Naive thymus-derived CD4-positive, alpha-beta T cell (primary cell): ENCODE results near the gene IRX2. TPM values are rescaled to one million over a fixed set of nuclear protein-coding genes. Genes with fewer than 3 reads are reported as not detected.

ENCODE experiments used
- ATAC-seq: fragments of 150-1000 bp; cut with Tn5 transposase; 2 replicates; pipeline ENCODE4 v1.10.0; 2021; ENCODE audit warnings: mild to moderate bottlenecking, moderate library complexity
- CTCF ChIA-PET: fragments of 350-600 bp; sonication (Branson Sonifier 250); formaldehyde crosslinking; loops from one replicate; lab custom pipeline; 2021; ENCODE audit warnings: antibody characterized with exemption; lab: Charles Lee
- POLR2A ChIA-PET: fragments of 350-600 bp; sonication (Branson Sonifier 250); formaldehyde crosslinking; loops from one replicate; lab custom pipeline; 2021; ENCODE audit warnings: antibody characterized with exemption, inconsistent platforms; lab: Charles Lee
- DNase-seq, 9 donors: peaks; one replicate each; pipeline versions ENCODE4 v3.0.0 to v3.0.0-alpha.2; 2020 to 2022; ENCODE audit warnings: mixed read lengths in 1 of 9
- H3K27ac ChIP-seq: one replicate; pipeline ENCODE4 v1.7.0; 2013; ENCODE audit warnings: mild to moderate bottlenecking, low read depth, low read length, moderate library complexity
- H3K27me3 ChIP-seq, 2 donors: one replicate each; pipeline ENCODE4 v1.7.0; 2013; ENCODE audit warnings: low read length in 2 of 2, mild to moderate bottlenecking in 2 of 2, moderate library complexity in 2 of 2; ENCODE audit not compliant: control insufficient read depth in 2 of 2, insufficient read depth in 2 of 2
- H3K36me3 ChIP-seq, 3 experiments: 1 replicate in 2 of 3; 2 replicates in 1 of 3; pipeline ENCODE4 v1.7.0; 2013; ENCODE audit warnings: low read length in 3 of 3, mild to moderate bottlenecking in 3 of 3, moderate library complexity in 1 of 3; ENCODE audit not compliant: insufficient read depth in 3 of 3, control insufficient read depth in 2 of 3
- H3K4me1 ChIP-seq, 2 donors: one replicate each; pipeline ENCODE4 v1.7.0; 2013; ENCODE audit warnings: low read length in 2 of 2, mild to moderate bottlenecking in 2 of 2, moderate library complexity in 1 of 2; ENCODE audit not compliant: control insufficient read depth in 2 of 2, insufficient read depth in 2 of 2
- H3K4me3 ChIP-seq: 2 replicates; pipeline ENCODE4 v1.7.0; 2013; ENCODE audit warnings: mild to moderate bottlenecking, low read length
- H3K9me3 ChIP-seq, 3 experiments: 1 replicate in 2 of 3; 2 replicates in 1 of 3; pipeline ENCODE4 v1.7.0; 2013; ENCODE audit warnings: low read length in 3 of 3; ENCODE audit not compliant: control insufficient read depth in 2 of 3
- H3K27ac Mint-ChIP-seq, 9 donors: one replicate each; pipeline ENCODE4 v1.8.0; 2020 to 2022; ENCODE audit warnings: mixed read lengths in 9 of 9, mild to moderate bottlenecking in 8 of 9, moderate library complexity in 5 of 9, inconsistent platforms in 2 of 9
- H3K27me3 Mint-ChIP-seq, 5 donors: one replicate each; pipeline ENCODE4 v1.8.0; 2021 to 2022; ENCODE audit warnings: mixed read lengths in 5 of 5, mild to moderate bottlenecking in 1 of 5
- H3K36me3 Mint-ChIP-seq, 5 donors: one replicate each; pipeline ENCODE4 v1.8.0; 2020 to 2022; ENCODE audit warnings: mixed read lengths in 5 of 5, mild to moderate bottlenecking in 3 of 5, inconsistent platforms in 1 of 5
- H3K4me1 Mint-ChIP-seq, 7 donors: one replicate each; pipeline ENCODE4 v1.8.0; 2020 to 2022; ENCODE audit warnings: mixed read lengths in 7 of 7, mild to moderate bottlenecking in 3 of 7, inconsistent platforms in 1 of 7
- H3K4me3 Mint-ChIP-seq, 10 donors: one replicate each; pipeline ENCODE4 v1.8.0; 2020 to 2022; ENCODE audit warnings: mild to moderate bottlenecking in 10 of 10, mixed read lengths in 10 of 10, moderate library complexity in 6 of 10, inconsistent platforms in 2 of 10
- H3K9me3 Mint-ChIP-seq, 11 donors: one replicate each; pipeline ENCODE4 v1.8.0; 2020 to 2022; ENCODE audit warnings: mixed read lengths in 11 of 11, mild to moderate bottlenecking in 4 of 11, inconsistent platforms in 1 of 11, moderate library complexity in 1 of 11
- intact Hi-C, 2 donors: fragments of 100-400 bp; cut with micrococcal nuclease; formaldehyde crosslinking; loops; one replicate each; pipeline ENCODE4 v1.15.1; 2023
- polyA plus RNA-seq, 2 donors: library from polyadenylated mRNA; unstranded; fragments of 300-500 nt; fragmentation: Illumina TruSeq; gene quantifications; one replicate each; pipeline ENCODE4 v1.2.3, GENCODE V29; 2021
- total RNA-seq, 6 experiments: library from RNA in 5 of 6; stranded (reverse) in 5 of 6; gene quantifications; 1 replicate in 5 of 6; 2 replicates in 1 of 6; pipeline ENCODE4 v1.2.3 and lab custom pipeline; 2021 to 2026

The IRX2 gene
- total and polyA plus RNA-seq, 7 experiments from 2014 or later: not detected

GRCh38 chr5:2738700-2739359 is 12.6 kb downstream of the IRX2 start:
- Mint-ChIP-seq H3K36me3 (no peaks in the 10 kb centered on the region), H3K4me1 (peaks cover 0 to 2% (median 0%) of the 10 kb centered on the region in 7 donors), H3K27ac (no peak overlapping the region), H3K27me3 (peaks cover 30 to 60% (median 51%) of the 10 kb centered on the region in 5 donors), H3K4me3 (peak overlapping the region in 1 of 10 donors; percentile 37), H3K9me3 (peaks cover 0 to 15% (median 0%) of the 10 kb centered on the region in 11 donors)
- DNase-seq: no peak
- intact Hi-C loops: no loop called here
- H3K4me3 ChIP-seq: no peak overlapping the region
- no peaks in the 10 kb centered on the region for H3K9me3 ChIP-seq
- ChIA-PET CTCF (no interaction called here), POLR2A (no interaction called here)
- H3K27me3 ChIP-seq: no peaks in the 10 kb centered on the region
- H3K36me3 ChIP-seq: no peaks in the 10 kb centered on the region
- H3K27ac ChIP-seq: no peak overlapping the region
- ATAC-seq: no peak
- H3K4me1 ChIP-seq: no peaks in the 10 kb centered on the region

GRCh38 chr5:2738156-2738699 is 13.2 kb downstream of the IRX2 start:
- Mint-ChIP-seq H3K27ac (no peak overlapping the region), H3K27me3 (peaks cover 29 to 56% (median 47%) of the 10 kb centered on the region in 5 donors), H3K36me3 (no peaks in the 10 kb centered on the region), H3K9me3 (peaks cover 0 to 12% (median 0%) of the 10 kb centered on the region in 11 donors), H3K4me3 (peak overlapping the region in 1 of 10 donors; percentile 37), H3K4me1 (no peaks in the 10 kb centered on the region)
- ChIA-PET POLR2A (no interaction called here), CTCF (no interaction called here)
- no peak overlapping the region for H3K4me3 ChIP-seq
- intact Hi-C loops: no loop called here
- no peaks in the 10 kb centered on the region for H3K36me3 ChIP-seq
- H3K27me3 ChIP-seq: no peaks in the 10 kb centered on the region
- DNase-seq (no peak), ATAC-seq (no peak)
- no peaks in the 10 kb centered on the region for H3K9me3 ChIP-seq
- H3K4me1 ChIP-seq: no peaks in the 10 kb centered on the region
- H3K27ac ChIP-seq: no peak overlapping the region

DNA sequence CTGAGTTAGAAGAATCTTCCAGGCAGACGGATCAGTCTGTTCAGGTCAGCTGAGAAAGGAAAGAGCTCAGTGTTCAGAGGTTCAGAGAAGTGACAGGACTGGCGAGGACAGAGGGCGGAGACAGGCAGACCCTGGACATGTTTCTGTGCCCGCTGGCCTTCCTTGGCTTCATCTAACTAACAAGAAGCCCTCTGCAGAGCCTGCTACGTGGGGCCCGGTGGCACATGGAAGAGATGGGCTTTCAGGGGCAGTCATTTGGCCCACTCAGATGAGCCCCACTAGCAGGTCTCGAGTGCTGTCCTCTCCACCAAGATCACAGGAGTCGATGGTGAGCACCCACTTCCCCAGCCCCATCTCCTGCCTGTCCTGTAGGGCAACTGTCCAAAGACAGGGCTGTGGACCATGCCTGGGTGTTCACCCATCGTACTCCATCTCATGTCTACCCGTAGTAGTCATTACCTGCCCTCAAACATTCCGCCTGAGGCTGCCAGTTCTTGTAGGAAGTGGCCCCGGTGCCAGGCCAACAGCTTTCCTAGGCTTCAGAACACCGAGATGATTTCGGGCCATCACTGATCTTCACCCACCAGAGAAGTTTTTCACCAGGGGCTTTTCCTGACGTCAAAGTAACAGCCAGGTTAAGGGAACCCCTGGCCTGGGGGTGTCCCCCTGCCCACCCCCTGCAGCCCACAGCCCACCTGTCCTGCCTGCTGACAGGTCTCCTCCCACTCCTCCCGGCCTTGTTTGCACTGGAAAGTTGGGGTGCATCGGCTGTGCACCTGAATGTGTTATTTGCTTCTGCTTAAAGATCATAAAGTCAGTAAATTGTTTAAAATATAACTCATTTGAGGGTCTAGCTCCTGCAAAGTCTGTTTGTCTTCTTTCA is 14.0 kb downstream of the IRX2 start:
- no peak overlapping the region for H3K27ac ChIP-seq
- Mint-ChIP-seq H3K9me3 (peaks cover 0 to 12% (median 0%) of the 10 kb centered on the region in 11 donors), H3K4me3 (peak overlapping the region in 1 of 10 donors; percentile 26), H3K27me3 (peaks cover 31 to 55% (median 48%) of the 10 kb centered on the region in 5 donors), H3K4me1 (no peaks in the 10 kb centered on the region), H3K36me3 (no peaks in the 10 kb centered on the region), H3K27ac (no peak overlapping the region)
- H3K27me3 ChIP-seq: no peaks in the 10 kb centered on the region
- intact Hi-C loops: no loop called here
- no peak for ATAC-seq
- H3K4me3 ChIP-seq: no peak overlapping the region
- H3K9me3 ChIP-seq: no peaks in the 10 kb centered on the region
- CTCF ChIA-PET: no interaction called here
- H3K36me3 ChIP-seq: no peaks in the 10 kb centered on the region
- POLR2A ChIA-PET: no interaction called here
- DNase-seq: no peak
- no peaks in the 10 kb centered on the region for H3K4me1 ChIP-seq

DNA sequence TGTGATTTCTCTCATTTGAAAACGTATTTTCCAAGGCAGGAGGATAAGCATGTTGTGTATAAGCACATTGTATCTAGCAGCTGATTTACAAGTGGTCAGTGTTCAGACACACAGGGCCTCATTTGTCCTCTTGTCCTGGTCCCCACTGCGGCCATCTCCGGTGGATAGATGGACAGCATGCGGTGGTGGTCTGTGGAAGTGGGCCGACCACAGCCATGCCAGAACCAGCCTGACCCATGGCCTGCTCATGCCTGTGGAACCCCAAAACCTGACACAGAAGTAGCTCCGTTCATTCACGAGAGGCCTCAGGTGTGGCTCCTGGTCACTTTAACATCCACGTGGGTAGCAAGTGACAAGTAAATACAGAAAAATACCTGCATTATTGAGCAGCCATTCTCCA is 14.6 kb downstream of the IRX2 start:
- H3K36me3 Mint-ChIP-seq: no peaks in the 10 kb centered on the region
- intact Hi-C loops: no loop called here
- CTCF ChIA-PET: no interaction called here
- peaks cover 0 to 12% (median 0%) of the 10 kb centered on the region in 11 donors for H3K9me3 Mint-ChIP-seq
- DNase-seq (no peak), ATAC-seq (no peak)
- Histone ChIP-seq H3K4me3 (no peak overlapping the region), H3K27ac (no peak overlapping the region), H3K9me3 (no peaks in the 10 kb centered on the region), H3K36me3 (no peaks in the 10 kb centered on the region), H3K27me3 (no peaks in the 10 kb centered on the region), H3K4me1 (no peaks in the 10 kb centered on the region)
- no peak overlapping the region for H3K27ac Mint-ChIP-seq
- peaks cover 30 to 54% (median 45%) of the 10 kb centered on the region in 5 donors for H3K27me3 Mint-ChIP-seq
- H3K4me3 Mint-ChIP-seq: peak overlapping the region in 1 of 10 donors; percentile 26
- no peaks in the 10 kb centered on the region for H3K4me1 Mint-ChIP-seq
- POLR2A ChIA-PET: no interaction called here

- H3K4me3 ChIP-seq: no peak overlapping the region
- H3K27ac ChIP-seq: no peak overlapping the region
- H3K9me3 ChIP-seq: no peaks in the 10 kb centered on the region
- no peaks in the 10 kb centered on the region for H3K36me3 ChIP-seq
- ChIA-PET POLR2A (no interaction called here), CTCF (no interaction called here)
- intact Hi-C loops: no loop called here
- DNase-seq: no peak
- Mint-ChIP-seq H3K36me3 (no peaks in the 10 kb centered on the region), H3K4me1 (no peaks in the 10 kb centered on the region), H3K9me3 (peaks cover 0 to 8% (median 0%) of the 10 kb centered on the region in 11 donors), H3K27ac (no peak overlapping the region), H3K27me3 (peaks cover 23 to 50% (median 36%) of the 10 kb centered on the region in 5 donors), H3K4me3 (no peak overlapping the region)
- H3K27me3 ChIP-seq: no peaks in the 10 kb centered on the region
- H3K4me1 ChIP-seq: no peaks in the 10 kb centered on the region
- ATAC-seq: no peak
These were observed 15.5 kb downstream of the IRX2 start for GRCh38 chr5:2735996-2736395.

DNA sequence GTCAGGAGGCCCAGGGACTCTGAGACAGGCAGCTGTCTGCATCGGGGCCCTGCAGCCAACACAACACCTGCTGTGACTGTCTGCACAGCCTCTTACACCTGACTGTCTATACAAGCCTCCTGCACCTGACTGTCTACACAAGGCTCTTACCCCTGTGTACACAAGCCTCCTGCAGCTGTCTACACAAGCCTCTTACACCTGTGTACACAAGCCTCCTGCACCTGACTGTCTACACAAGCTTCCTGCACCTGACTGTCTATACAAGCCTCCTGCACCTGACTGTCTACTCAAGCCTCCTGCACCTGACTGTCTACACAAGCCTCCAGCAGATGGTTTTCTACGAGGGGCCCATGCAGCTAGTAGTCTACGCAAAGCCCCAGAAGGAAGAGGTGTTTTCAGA is 18.6 kb downstream of the IRX2 start:
- no peak overlapping the region for H3K27ac Mint-ChIP-seq
- intact Hi-C loops: no loop called here
- ChIA-PET CTCF (no interaction called here), POLR2A (no interaction called here)
- H3K4me1 ChIP-seq: no peaks in the 10 kb centered on the region
- H3K4me1 Mint-ChIP-seq: no peaks in the 10 kb centered on the region
- H3K36me3 ChIP-seq: no peaks in the 10 kb centered on the region
- peaks cover 14 to 40% (median 25%) of the 10 kb centered on the region in 5 donors for H3K27me3 Mint-ChIP-seq
- H3K9me3 Mint-ChIP-seq: peaks cover 0 to 8% (median 0%) of the 10 kb centered on the region in 11 donors
- ATAC-seq: no peak
- H3K4me3 ChIP-seq: no peak overlapping the region
- H3K36me3 Mint-ChIP-seq: no peaks in the 10 kb centered on the region
- H3K4me3 Mint-ChIP-seq: no peak overlapping the region
- no peaks in the 10 kb centered on the region for H3K27me3 ChIP-seq
- no peak for DNase-seq
- H3K9me3 ChIP-seq: no peaks in the 10 kb centered on the region
- no peak overlapping the region for H3K27ac ChIP-seq
